Kidney tubule cell (primary cell): ENCODE measurements around the gene CHST11.

ENCODE experiments used
- DNase-seq: peaks from one replicate; pipeline ENCODE4 v3.0.0-alpha.2; 2018; ENCODE audit warnings: low spot score

Gene CHST11

DNA sequence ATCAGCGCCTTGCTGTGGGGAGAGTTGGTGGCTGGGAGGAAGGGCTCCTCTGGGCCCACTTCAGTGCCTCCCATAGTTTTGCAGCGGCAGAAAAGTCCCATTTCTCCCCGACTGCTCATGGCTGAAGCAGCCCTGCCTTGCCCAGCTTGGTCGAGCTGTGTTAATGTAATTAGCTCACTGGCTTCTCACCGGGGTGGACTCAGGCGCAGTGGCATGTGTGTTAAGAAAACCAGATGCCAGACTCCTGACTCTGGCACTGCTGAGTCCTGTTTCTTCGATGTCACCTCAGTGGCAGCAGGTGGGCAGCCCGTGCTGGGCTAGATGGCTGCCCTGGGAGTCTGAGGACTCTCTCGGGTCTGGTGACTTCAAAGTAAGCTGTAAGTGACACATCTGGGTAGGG, 47.4 kb downstream of the CHST11 start:
- DNase-seq, result peak; percentile 13

DNA sequence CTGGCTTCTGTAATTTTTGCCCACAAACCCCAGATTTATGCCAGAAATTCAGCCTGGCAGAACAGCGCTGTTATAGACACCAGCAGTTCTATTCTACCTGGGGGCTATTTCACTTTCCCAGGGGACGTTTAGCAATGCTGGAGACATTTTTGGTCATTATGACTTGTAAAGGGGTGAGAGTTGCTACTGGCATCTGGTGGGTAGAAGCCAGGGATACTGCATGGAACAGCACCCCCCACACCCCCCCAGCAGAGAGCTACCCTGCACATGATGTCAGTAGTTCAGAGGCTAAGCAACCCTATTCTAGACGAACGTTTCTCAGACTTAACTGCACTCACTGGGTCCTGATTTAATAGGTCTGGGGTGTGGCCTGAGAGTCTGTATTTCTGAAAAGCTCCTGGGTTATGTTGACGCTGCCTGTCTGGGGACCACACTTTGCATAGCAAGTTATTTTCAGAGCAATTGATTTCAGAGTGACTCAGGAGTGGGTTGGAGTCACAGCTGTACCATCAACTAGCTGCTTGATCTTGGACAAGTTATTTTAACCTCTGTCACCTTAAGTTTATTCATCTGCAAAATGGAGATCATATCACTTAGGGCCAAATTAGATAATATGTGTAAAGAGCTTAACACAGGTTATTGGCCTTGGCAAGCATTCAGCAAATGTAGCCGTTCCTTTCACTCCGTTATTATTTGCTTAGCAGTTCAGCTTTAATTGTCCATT, 48.5 kb downstream of the CHST11 start:
- DNase-seq, result no peak

DNA sequence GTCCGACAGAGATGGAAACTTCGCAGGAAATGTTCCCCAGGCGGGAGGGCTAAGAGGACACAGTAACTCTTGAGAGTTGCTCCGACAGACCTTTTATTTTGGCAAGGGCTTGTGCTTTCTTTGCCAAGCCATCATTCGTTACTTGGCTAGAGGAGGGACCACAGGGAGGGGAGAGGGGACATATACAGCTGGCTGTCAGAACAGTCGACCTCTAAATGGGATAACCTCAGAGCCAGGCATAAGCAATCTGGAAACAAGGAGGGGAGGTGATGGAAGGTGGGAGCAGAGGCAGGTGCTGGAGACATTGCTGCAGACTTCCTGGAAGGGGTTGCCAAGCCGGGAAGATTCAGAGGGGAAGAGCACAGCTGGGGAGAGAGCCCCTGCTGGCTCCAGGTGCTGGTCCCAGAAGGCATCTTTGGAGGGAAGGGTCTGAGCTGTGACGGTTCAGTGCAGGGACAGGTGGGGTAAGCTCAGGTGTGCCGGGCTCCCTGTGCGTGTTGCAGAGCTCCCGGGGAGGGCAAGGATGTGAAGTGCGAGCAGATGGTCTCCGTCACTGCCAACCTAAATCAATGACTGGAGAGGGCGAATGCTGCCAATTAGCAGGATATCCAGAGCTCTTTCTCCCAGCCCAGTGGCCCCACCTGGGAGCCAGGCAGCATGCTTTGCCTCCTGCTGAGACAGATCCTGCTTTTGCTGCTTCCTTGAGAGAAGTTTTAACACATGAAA, 50.1 kb downstream of the CHST11 start:
- no peak for DNase-seq

DNA sequence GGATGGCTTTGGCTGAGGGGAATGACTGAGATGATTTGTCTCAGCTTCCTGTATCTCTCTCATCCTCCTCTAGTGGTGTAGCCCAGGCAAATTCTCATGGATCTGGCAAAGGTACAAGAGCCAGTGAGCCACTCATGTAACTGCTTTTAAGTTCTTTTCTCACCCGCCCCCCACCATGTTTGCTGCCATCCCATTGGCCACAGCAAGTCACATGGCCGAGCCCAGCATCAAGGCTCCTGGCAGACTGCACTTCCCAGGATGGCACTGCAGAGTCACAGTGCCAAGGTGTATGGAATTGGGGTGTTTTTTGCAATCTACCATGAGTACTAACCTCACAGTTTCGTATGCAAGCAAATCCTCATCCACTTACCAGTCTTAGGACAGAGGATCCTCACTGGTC, 50.9 kb downstream of the CHST11 start:
- peak; percentile 14 for DNase-seq

DNA sequence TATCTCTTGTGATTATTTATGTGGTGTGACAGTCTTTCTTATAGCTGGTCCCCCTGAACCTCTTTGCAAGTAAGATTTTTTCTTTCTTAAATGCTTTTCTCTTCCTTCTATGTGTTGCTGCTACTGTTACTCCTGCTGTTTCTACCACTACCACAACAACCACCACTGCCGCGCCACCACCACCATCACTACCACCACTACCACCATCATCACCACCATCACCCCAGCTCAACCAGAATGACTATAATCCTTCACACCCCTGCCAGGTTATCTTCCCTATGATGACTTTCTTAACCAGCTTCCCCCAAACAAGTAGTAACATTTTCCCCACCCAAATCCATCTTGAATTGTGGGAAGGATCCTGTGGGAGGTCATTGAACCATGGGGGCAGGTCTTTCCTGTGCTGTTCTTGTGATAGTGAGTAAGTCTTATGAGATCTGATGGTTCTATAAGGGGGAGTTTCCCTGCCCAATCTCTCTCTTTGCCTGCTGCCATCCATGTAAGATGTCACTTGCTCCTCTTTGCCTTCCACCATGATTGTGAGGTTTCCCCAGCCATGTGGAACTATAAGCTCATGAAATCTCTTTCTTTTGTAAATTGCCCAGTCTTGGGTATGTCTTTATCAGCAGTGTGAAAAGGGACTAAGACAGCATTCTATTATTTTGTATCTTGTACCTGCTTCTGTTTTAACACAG, 52.2 kb downstream of the CHST11 start:
- DNase-seq, result no peak

DNA sequence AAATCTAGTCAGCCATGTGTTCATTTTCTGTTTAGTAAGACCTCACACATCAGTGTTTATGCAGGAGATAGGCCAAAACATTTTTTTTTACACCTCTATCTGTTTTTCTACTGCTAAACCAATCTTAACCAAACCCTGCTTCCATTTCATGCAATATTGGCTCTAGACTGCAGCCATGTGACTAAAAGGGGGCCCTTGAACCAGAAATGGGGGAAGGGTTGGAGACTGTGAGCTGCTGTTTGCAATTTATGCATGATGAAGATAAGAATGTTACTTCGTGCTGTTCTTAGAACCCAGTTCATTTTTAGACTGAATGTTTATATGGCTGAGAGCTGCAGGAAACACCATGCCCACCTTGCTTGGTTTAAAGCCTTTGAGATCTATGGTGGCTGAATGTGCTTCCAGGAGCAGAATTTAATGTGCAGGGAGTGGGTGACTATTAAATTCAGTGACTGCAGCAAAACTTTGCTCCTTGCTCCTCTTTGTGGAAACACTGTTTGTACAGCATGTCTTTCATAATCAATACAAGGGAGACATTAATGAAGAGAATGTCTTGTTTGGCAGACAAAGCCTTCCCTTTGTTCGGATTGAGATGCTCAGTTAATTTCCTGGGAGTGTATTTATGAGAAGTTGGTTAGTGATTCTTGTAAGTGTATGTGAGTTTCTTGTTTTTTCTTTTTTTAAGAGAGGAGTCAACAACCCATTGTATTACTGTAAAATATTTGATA, 53.6 kb downstream of the CHST11 start:
- DNase-seq, result no peak

DNA sequence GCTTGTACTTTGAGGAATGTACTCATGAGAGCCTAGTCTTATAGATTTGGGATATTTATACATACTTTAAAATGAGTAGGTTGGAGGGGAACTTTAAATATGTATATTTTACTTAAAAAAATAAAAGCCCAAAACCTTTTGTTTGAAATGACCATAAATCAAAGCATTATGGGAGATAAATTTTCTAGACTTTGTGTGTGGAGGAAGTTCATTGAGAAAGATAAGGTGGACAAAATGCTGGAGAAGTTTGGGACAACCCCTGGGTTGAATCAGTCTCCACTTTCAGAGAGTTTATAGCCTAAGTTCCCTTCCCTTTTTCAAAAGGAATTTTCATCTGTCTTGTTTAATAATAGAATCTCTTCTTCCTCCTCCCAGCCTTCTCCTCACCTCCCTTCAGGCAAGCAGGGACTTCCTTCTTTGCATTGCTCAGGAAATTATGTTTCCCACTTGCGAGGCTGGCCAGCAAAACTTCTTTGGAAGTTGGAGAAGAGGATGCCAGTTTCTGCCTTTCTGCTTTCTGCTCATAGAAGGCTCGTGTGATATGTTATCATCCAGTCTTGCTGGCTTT, 54.2 kb downstream of the CHST11 start:
- DNase-seq, result no peak

DNA sequence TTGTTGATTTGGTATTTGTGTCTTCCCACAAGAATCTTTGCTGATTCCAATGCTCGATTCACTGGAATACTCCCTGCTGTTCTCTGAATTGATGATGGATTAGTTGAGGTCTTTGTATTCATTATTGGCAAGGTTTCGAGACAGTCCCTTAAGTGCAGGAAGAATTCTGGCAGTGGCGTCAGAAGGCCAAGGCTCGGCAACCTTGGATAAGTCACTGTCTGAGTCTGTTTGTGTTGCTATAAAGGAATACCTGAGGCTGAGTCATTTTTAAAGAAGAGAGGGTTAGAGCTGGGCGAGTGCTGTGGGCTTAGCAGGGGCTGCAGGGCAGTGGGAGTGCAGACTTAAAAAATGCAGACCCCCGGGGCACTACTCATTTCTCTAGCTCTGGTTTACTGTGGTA, 56.9 kb downstream of the CHST11 start:
- peak; percentile 26 for DNase-seq

DNA sequence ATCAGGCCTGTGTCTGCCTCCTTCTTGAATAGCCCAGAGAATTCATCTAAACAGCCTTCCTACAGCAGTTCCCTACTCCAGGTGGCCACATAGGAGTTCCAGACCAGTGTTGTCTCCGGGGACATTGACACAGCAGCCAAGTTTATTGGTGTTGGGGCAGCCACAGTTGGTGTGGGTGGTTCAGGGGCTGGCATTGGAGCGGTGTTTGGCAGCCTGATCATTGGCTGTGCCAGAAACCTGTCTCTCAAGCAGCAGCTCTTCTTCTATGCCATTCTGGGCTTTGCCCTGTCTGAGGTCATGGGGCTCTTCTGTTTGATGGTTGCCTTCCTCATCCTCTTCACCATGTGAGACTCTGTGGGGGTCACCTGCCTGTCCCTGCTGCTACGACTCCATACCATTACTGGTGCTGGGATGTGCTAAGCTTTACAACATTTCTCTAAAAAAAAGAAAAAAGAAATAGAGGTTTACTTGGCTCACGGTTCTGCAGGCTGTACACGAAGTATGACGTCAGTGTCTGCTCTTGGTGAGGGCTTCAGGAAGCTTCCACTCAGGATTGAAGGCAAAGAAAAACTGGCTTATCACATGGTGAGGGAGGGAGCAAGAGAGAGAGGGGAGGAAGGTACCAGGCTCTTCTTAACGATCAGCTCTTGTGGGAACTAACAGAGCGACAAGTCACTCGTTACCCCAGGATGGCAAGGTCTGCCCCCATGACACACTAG, 57.5 kb downstream of the CHST11 start:
- DNase-seq, result no peak

DNA sequence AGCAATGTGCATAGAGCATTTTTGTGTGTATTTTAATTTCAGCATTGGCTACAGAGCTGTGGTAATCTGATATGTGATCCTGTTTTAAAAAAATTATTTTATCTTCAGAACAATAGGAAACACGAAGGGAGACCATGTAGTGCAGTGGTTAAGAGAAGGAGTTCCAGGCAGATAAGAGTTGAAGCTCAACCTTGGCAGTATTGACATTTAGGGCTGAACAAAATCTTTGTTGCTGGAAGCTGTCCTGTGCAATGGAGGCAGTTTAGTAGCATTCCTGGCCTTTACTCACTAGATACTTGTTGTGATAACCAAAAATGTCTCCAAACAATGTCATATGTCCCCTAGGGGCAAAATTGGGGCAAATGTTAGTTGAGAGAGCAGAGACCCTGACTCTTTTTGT, 59.2 kb downstream of the CHST11 start:
- DNase-seq, result no peak

DNA sequence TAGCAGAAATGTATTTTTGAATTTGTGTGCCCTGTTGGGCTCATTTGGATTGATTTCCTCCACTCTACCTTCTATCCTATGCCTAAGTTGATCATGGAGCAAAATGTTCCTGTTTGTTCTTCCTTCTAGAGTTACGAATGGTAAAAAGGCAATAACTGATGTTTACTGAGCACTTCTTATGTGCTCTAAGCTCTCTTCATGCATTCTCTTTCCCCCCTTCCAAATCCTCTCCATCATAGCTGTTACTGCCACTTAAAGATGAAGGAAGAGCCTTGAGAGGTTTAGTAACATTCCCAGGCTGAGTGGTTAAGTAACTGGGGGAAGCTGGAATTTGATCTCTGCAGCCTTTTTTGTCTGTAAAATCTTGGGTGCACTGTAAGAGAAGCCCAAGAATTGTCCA, 60.1 kb downstream of the CHST11 start:
- DNase-seq, result no peak

DNA sequence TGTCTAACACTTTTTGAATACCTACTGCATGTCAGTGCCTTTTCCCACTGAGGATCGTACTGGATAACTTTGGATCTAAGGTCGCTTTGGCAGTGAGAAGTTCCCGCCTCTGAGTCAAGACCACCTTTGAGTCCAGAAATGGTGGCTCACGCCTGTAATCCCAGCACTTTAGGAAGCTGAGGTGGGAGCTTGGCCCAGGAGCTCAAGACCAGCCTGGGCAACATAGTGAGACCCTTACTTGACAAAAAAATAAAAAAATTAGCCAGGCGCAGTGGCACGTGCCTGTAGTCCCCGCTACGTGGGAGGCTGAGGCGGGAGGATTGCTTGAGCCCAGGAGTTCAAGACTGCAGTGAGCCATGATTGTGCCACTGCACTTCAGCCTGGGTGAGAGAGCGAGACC, 61.1 kb downstream of the CHST11 start:
- no peak for DNase-seq

DNA sequence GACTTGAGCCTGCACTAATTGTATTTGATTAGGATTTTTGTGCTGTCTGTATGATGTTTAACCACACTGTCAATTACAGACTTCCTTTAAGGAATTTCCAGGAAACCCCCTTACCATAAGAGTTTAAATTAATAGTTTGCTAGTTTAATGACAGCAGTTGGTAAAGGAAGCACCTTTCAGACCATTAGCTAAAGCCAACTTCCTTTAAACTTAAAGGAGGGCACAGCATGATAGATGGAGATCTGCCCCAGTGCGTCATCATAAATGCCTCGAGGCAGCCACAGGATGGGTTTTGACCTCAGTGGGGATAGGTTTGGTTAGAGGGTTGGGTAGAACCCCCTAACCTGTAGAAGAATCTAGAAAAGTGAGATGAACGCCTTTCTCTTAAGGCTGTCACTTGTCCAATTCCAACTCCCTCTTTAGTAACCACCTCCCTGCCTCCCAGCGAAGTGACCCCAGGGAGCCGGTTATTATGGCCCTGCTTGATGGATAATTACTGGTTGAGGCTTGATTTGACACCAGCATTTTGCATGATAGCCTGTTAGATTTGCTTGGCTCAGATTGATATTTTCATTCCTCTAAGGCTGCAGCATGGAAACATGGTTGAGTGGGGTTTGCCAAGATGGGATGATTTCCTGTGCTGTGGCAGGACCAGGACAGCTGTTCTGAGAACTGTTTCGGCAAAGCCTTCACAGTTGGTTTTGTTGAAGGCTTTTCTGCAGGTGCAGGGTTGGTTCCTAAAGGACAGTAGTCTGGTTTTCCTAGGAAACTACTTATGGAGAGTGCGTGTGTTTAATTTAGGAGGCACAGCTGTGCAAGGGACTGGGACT, 62.7 kb downstream of the CHST11 start:
- DNase-seq, result no peak

DNA sequence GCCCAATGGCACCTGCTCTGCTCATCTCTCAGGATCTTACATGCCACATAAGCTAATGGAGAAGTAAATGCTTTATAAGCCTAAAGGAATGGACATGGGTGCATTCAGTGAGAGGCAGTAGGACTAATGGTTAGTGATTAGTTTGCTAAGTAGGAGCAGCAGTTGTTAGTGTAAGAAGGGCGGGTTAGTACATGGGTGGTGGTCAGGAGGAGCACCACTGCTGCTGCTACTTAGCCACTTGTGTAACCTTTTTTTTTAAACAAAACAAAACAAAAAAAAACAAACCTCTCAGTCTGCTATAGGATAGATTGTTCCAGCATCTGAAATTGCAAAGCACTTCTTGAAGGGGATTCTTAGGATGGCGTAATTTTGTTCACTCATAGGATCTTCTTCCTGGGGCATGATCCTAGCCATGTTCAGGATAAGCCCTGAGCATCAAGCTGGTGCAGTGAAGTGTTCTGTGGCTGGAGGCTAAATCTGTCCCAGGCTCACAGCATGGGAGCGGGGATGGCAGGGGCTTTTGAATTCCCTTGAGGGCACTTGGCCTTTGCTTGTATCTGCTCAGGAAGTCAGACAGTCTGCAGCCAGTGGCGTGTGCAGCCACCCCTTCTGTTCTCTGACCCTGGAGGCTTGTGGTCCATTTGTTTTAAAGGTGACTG, 63.6 kb downstream of the CHST11 start:
- no peak for DNase-seq

DNA sequence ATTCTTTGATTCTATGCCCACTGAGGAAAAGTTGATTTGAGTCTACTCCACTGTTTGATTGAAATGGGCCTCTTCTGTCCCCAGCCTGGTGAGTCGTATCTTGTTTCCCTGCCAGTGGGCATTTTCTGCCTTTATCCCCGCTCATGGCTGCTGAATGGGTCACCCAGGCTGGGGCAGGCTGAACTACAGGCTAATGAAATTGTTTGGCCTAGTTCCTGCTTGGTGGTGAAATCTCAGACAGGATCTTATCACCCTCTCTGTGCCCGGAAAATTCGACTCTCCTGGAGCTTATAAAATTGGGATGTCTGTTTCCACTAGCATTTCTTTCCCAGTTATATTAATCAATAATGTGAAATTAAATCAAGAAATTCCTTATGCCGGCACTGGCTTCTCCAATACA, 65.0 kb downstream of the CHST11 start:
- peak; percentile 56 for DNase-seq

DNA sequence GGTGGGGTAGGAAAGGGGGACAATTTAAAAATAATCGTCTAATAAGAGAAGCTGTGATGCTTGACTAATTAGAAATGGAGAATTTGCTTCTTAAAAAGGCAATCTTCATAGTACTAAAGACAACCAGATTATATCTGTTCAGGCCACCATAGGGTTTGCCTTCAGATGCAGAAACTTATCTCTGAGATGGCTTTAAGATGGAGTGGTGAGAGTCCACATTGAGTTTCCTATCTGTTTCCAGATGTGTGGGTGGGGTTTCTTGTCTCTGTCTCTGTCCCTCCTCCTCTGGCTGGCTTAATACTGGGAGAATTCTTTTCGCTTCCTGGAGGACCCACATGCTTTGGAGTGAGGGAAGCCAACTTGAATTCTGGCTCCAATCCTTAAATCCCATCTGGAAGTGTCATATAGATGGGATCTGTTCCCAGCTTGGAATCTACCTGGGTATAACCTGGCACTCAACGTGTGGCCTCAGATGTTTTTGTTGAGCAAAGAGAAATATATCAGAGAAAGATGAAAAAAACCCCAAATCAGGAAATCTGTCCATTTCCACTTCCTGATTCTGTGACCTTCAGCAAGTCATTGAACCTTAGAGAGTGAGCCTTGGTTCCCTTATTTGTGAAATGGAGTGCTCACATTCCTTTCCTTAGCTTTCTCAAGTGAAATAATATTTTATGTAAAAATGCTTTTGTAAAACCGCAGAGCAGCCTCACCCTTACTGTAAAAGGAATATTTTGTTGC, 66.4 kb downstream of the CHST11 start:
- DNase-seq, result no peak

DNA sequence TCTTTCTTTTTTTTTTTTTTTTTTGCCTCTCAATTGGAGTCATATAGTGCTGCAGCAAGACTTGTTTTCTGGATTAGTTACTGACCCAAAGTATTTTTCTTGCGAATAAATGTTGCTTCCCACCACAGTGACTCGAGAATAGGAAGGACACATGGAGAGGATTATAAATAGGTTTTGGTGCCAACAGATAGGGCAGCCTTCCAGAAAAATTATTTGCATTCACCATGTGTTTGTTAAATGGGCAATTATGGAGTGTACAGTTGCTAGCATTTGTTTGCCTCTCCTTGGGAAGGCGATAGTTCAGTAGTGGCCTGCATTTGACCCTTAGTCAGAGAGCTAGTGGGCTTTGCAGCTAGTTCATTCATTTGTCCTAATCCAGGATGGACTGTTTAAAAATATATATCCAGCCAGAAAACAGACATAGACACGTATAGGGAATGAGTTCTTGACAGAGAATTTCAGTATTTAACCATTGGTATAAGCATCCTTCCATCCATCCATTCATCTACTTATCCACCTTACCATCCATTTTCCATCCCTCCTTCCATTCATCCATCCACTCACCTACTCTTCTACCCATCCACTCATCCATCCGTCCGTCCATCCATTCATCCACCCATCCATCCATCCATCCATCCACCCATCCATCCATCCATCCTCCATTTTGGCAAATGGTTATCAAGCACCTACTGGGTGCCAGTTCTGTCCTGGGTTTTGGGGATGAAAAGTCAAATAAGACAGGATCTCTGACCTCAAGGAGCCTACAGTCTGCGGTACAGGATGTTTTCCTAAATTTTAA, 67.5 kb downstream of the CHST11 start:
- no peak for DNase-seq

DNA sequence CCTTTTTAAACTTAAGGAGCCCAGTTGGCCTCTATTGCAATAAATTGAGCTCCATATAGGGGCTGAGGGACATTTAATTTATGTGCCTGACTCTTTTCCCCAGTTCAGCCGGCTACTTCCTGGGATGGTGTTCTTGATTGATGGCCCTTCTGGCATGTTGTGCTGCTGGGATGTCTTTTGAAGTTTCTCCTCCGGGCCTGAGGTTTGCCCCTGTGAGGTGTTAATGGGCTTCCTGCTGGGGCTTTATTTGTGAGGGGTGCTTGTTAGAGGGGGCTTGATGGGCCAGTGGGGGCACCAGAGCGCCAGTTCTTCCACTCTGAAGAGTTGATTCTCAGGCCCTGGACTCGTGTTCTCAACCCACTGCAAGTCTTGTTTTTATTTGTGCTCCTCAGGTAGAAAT, 69.6 kb downstream of the CHST11 start:
- DNase-seq, result no peak

DNA sequence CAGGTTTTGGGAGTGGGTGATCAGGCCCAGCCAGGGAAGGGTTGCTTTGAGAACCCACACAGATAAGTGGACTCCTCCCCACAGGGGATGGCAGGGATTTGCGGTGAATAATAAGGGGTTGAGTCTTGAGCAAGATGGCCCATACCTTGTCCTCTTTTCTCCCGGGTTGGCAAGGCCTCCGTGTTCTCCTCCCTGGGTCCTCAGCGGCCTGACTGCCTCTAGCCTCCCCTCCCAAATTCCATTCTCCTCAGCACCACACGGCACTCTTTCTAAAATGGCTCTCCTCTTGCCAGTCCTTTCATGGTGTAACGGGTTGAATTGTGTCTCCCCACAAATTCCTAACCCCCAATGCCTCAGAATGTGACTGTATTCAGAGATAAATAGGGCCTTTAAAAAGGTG, 70.0 kb downstream of the CHST11 start:
- DNase-seq, result no peak
